SW 1271 (cell line): ENCODE results near the gene JKAMP.

ENCODE experiments used
- DNase-seq, 2 experiments: peaks; one replicate each; lab custom pipeline; 2025; lab: John Stamatoyannopoulos, UW

Gene JKAMP

DNA sequence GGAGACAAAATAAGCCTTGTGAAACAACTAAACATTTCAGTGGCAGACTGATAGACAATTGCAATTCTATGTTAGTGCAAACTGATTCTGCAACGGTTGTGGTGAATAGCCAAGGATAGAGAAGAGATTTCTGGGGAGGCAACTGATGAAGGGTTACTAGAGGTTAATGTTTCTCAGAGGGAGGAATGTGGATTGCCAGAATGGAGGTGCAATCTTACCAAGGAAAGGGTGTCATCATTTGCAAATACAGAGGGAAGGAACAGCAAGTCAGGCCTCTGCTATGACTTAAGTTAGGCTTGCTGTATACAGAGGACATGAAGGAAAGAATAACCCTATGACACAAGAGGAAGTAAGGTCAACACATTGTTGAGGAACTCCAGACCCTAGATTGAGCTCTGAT is 56.5 kb downstream of the JKAMP start:
- no peak for DNase-seq

DNA sequence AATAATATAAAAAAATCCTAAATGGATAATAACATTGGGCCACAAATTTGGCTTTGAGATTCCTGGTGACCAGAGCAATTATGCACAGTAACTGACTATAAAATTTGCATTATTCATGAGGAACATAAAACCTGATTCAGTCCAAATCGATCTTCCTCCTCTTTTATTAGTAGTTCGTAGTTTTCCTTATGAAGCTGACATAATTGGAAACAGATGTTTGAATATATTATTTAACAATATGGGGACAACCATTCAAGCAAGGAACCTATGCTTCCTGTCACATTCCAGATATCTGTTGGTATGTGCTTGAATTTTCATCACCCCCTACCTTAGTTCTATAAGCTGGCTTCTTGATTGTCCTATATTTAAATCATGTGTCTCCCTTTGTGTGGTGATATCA is 57.4 kb downstream of the JKAMP start:
- DNase-seq, result no peak

DNA sequence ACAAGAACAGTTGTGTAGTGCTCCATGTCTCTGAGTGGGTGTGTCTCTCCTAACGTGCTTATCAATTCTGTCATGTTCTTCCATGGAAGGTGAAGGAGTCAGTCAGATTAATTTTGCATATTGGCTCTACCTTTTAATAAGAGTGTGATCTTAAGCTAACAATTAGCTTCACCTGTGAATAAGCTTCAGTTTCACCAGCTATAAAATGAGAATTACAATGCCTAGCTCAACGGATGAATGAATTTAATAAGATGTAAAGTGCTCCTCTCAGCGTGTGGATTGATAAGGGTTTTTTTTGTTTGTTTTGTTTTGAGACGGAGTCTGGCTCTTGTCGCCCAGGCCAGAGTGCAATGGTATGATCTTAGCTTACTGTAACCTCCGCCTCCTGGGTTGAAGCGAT is 59.6 kb downstream of the JKAMP start:
- DNase-seq, result no peak

DNA sequence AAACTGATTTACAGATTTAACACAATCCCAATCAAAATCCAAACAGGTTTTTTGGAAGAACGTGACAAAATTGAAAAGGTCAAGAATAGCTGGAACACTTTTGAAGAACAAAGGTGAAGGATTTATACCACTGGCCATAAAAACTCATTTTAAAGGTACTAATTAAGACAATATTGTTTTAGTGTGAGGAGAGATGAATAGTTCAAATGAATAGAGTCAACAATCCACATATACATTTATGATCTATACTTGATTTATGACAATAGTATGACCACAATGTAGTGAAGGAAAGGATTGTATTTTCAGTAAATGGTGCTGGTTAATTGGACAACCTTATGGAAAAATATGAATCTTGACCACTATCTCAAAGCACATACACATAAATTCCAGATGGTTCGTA is 63.0 kb downstream of the JKAMP start:
- DNase-seq, result no peak
